Cerebellar nuclear complex (tissue), 1 donor: ENCODE measurements around the gene ABHD12.
"Not testable (repeated sequence)": the region's sequence is repeated elsewhere in the genome, so short reads cannot be mapped to it uniquely, and the experiment has no call there.

Source experiments
- DNase-seq, 2 experiments: peaks; one replicate each; lab custom pipeline; 2025; lab: John Stamatoyannopoulos, UW

Gene ABHD12

GRCh38 chr20:25353747-25354705 is 36.6 kb downstream of the ABHD12 start:
- DNase-seq = peak in 1 of 2 experiments; percentile 50

GRCh38 chr20:25353353-25353746 is 37.3 kb downstream of the ABHD12 start:
- no peak for DNase-seq

DNA sequence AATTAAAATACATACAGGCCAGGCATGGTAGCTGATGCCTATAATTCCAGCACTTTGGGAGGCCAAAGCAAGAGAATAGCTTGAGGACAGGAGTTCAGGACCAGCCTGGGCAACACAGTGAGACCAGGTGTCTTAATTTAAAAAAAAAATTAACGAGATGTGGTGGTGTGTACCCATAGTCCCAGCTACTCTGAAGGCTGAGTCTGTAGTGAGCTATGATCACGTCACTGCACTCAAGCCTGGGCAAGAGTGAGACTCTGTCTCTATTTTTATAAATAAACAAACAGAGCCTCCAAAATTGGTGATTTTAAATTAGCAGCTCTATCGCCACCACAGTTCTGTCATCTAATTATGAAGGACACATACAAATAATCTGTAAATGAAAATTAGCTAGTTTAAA is 37.9 kb downstream of the ABHD12 start:
- DNase-seq = no peak

DNA sequence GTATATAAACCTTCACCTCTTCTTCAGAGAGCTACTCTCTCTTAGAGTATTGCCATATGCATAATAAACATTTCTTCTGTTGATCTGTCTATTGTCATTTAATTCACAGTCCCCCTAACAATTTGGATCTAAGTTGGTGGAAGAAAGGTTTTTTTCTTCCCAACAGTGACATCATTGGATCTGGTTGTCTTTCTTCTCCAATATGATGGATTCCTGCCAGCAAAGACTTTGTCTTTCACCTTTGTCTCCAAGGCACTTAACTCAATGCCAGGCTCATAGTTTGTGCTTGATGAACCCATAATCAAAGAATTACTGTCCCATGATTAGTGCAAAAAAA is 39.6 kb downstream of the ABHD12 start:
- no peak for DNase-seq

DNA sequence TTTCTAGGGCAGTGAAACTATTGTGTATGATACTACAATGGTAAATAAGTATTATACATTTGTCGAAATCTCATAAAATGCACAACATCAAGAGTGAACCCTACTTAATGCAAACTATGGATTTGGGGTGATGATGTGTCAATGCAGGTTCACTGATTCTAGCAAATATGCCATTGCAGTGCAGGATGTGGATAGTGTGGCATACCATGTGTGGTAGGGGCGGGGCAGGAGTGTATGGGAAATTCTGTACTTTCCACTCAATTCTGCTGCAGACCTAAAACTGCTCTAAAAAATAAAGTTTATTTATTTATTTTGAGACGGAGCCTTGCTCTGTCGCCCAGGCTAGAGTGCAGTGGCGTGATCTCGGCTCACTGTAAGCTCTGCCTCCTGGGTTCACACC is 44.3 kb downstream of the ABHD12 start:
- DNase-seq = no peak

DNA sequence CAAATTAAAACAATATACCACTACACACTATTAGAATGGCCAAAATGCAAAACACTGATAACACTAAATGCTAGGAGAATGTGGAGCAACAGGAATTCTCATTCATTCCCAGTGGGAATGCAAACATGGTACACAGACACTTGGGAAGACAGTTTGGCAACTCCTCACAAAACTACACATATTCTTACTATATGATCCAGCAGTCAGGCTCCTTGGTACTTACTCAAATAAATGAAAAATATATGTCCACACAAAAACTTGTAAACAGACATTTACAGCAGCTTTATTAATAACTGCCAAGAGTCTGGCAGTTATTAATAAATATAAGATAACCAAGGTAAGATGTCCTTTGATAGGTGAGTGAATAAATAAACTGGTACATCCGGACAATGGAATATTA is 44.9 kb downstream of the ABHD12 start:
- no peak for DNase-seq

GRCh38 chr20:25344634-25345033 is 46.0 kb downstream of the ABHD12 start:
- no peak for DNase-seq

DNA sequence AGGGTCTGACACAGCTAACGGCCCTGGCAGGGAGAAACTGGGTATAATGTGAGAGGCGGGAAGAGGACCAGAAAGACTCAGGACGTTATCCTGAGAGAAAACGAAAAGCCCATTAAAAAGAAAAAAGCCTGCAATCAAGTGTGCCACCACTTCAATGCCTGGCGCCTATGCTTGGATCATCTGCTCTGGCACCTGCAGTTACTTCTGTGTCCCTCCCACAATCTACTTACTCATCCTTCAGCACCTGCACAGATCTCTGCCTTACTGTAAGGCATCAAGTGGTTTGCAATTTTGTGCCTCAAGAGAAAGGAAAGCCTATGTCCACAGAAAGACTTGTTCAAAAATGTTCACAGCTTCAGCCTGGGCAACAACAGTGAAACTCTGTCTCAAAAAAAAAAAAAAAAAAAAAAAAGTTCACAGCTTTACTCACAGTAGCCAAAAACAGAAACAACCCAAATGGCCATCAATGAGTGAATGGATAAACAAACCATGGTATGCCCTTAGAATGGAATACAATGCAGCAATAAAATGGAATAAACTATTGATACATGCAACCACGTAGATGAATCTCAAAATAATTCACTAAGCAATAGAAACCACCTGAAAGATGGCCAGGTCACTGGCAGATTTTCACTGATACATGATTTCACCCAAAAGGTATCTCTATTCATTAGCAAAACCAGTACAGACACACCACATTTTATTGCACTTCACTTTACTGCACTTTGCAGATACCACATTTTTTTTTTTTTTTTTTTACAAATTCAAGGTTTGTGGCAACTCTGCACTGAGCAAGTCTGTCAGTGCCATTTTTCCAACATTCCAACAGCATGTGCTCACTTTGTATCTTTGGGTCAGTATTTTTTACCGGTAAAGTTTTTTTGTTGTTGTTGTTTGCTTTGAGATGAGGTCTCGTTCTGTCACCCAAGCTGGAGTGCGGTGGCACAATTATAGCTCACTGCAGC is 48.6 kb downstream of the ABHD12 start:
- no peak for DNase-seq

DNA sequence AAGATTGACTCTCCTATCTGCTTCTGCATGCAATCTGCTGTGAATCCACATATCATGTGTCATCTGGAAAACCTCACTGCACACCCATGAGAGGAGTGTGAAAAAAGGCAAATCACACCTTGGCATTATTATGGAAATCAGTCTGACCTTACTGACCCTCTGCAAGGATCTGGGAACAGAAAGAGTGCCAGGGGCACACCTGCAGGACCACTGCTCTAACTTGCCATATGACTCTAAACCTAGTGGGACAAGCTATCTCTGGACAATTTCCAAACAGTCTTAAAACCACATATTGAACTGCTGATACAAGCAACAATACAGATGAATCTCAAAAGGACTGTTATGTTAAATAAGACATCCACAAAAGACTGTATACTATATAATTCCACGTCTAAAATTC is 50.3 kb downstream of the ABHD12 start:
- DNase-seq = no peak

GRCh38 chr20:25339608-25340007 is 51.0 kb downstream of the ABHD12 start:
- no peak for DNase-seq

- DNase-seq = no peak
These were observed 52.3 kb downstream of the ABHD12 start for GRCh38 chr20:25338112-25339023.

GRCh38 chr20:25336561-25337422 is 53.8 kb downstream of the ABHD12 start:
- no peak for DNase-seq

DNA sequence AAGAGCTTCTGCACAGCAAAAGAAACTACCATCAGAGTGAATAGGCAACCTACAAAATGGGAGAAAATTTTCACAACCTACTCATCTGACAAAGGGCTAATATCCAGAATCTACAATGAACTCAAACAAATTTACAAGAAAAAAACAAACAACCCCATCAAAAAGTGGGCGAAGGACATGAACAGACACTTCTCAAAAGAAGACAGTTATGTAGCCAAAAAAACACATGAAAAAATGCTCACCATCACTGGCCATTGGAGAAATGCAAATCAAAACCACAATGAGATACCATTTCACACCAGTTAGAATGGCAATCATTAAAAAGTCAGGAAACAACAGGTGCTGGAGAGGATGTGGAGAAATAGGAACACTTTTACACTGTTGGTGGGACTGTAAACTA is 55.7 kb downstream of the ABHD12 start:
- not testable (repeated sequence) for DNase-seq

DNA sequence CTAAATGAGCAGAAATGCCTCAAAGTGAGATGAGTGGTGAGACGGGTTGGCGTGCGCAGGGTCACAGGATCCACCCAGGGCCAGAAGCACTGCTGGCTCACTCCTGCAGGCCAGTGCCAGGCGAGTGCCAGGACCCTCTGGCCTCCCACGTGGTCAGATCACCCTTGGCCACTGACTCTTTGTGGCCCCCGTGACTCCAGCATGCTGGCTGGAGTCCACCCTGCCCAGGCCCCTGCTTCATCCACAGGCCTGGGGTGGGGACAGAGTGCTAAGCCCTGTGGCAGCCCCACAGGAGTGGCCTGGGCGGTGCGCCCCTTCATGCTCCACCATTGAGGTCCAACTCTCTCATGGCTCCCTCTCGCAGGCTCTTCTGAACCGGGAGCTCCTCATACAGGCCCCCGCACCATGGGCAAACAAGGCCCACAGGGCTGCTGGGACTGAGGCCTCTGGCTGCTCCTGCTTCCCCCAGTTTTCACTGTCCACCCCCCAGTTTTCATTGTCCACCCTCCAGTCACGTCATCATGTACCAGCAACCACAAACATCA is 61.6 kb downstream of the ABHD12 start:
- no peak for DNase-seq

DNA sequence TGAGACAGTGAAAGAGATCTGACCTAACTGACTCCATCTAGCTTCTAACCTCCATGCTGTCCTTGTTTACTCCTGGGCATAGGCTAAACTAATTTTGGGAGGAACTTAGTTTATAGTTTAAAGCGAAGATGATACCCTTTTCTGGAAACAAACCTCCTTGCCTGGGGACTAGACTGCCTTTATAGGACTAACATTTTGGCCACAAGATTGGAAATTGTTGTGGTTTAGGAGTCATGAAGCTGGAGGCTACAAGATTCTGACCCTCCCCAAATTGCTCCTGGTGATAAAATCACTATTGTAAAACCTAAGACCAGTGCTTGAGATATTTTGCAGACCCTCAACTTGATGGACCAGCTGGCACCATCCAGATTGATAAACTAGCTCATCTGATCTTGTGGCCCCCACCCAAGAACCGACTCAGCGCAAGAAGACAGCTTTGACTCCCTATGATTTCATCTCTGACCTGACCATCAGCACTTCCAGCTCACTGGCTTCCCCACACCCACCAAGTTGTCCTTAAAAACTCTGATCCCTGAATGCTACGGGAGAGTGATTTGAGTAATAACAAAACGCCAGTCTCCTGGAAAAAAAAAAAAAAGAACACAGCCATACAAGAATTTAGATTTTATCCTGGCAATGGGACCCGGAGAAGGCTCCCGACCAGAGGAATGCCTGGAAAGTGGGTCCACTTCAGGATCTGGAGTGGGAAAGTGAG is 63.0 kb downstream of the ABHD12 start:
- no peak for DNase-seq

DNA sequence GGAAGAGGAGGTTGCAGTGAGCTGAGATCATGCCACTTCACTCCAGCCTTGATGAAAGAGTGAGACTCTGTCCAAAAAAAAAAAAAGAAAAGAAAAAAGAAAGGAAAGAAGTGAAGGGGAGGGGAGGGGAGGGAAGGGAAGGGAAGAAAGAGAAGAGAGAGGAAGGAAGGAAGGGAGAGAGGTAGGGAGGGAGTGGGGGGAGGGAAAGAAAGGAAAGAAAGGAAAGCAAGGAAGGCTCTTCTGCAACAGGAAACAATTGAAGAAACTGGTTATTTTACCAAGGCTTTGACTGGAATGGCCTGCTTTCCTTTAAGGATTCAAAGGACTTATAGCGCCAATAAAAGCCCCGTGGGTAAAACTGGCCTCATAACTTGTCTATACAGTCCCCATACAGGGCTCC is 64.6 kb downstream of the ABHD12 start:
- DNase-seq = no peak

DNA sequence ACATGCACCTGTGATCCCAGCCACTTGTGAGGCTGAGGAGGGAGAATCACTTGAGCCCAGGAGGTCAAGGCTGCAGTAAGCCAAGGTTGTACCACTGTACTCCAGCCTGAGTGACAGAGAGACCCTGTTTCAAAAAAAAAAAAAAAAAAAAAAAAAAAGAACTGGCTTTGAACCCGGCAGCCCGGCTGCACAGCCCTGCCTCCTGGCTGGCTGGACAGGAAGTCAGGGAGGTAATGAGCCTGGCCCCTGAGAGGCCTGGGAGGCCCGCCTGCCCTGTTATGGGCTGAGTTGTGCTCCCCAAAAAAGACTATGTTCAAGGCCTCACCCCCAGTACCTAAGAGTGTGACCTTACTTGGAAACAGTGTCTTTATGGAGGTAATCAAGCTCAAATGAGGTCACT is 65.6 kb downstream of the ABHD12 start:
- no peak for DNase-seq

GRCh38 chr20:25324412-25324811 is 66.2 kb downstream of the ABHD12 start:
- DNase-seq = no peak

DNA sequence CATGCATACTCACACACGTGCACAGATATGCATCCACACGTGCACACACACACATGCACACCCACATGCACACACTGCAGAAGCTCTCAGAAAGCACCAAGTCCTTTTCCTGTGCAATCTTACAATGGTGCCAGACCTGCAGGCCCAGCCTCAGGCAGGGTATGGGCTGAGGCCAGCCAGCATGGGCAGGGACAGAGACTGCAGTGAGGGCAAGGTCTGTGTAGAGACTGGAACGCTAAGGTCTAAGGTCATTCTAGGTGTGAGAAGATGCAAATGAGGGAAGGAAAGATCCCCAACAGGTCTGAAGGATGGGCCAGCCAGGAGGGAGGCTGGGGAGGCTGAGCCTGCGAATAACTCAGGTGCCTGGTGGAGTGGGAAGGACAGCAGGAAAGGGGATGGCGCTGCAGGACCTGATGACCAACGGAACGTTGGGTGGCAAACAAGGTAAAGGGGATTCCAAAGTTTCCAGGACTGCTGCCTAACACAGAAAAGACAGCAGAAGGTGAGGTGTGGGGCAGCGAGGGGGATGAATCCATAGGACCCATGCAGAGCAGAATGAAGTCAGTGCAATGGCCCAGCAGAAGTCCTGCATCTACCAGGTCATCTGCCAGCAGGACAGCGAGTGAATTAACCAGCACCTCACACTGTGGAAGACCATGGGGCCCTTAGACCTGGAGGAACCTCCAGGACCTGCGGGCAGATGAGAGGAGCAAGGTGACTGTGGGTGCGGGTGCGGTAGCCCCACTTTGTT is 67.0 kb downstream of the ABHD12 start:
- DNase-seq = no peak
